Upper lobe of left lung (tissue), 4 donors: ENCODE results near the gene PLEKHM2.

Source experiments
- CTCF ChIP-seq, 6 experiments: fragments of 450-650 bp in 4 of 6; fragments of 200-600 bp in 2 of 6; sonication (generic) in 2 of 6; IDR thresholded peaks; one replicate each; pipeline ENCODE4 v1.5.1; 2016 to 2019; ENCODE audit warnings: antibody characterized with exemption in 6 of 6
- EP300 ChIP-seq, 4 donors: sonication (generic); formaldehyde crosslinking; IDR thresholded peaks; one replicate each; pipeline ENCODE4 v1.5.1; 2017; ENCODE audit warnings: antibody characterized with exemption in 4 of 4, control low read depth in 2 of 4

GRCh38 chr1:15717418-15718125 is 33.5 kb downstream of the PLEKHM2 start:
- TF ChIP-seq CTCF (IDR thresholded peaks at IDR 0.05) (no peak), EP300 (IDR thresholded peaks at IDR 0.05) (no peak)
